ENCODE measurements around the gene PAK5. TPM values are rescaled to one million over a fixed set of nuclear protein-coding genes. Genes with fewer than 3 reads are reported as not detected.

PAK5 gene
- total and polyA plus RNA-seq, 2 experiments from 2014 or later: 0.57 to 1.1 TPM

DNA sequence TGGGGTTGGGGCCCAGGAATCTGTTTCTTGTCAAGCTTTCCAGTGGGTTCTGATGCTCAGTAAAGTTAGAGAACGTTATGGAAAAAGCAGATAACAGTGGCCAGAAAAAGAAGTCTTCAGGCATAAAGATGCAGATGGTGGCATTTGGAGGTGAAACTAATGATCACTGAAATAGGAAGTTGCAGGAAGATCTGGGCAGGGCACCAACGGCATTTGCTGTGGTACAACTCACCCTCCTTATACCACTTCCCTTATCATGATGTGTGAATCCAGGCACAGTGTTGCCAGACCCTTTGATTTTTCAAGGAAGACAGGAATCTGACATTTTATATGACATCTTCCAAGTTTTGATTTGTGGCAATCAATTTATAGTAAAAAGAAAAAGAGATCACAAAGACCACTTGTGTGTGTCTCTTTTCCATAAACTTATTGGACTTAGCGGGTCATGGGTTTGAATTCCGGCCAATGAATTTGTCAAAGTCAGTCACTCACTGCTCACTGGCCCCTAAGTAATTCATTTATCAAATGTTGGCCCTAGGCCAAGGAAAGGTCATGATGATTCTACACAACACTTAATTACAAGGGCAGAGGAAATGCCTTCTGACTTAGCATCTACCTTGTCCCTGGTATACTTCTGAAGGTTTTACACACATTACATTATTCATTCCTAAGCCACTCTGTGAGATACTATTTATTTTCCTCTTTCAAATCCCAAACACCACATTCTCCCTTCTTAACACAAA is 286.9 kb downstream of the PAK5 start (continued):
- TF ChIP-seq, protein P1, sequence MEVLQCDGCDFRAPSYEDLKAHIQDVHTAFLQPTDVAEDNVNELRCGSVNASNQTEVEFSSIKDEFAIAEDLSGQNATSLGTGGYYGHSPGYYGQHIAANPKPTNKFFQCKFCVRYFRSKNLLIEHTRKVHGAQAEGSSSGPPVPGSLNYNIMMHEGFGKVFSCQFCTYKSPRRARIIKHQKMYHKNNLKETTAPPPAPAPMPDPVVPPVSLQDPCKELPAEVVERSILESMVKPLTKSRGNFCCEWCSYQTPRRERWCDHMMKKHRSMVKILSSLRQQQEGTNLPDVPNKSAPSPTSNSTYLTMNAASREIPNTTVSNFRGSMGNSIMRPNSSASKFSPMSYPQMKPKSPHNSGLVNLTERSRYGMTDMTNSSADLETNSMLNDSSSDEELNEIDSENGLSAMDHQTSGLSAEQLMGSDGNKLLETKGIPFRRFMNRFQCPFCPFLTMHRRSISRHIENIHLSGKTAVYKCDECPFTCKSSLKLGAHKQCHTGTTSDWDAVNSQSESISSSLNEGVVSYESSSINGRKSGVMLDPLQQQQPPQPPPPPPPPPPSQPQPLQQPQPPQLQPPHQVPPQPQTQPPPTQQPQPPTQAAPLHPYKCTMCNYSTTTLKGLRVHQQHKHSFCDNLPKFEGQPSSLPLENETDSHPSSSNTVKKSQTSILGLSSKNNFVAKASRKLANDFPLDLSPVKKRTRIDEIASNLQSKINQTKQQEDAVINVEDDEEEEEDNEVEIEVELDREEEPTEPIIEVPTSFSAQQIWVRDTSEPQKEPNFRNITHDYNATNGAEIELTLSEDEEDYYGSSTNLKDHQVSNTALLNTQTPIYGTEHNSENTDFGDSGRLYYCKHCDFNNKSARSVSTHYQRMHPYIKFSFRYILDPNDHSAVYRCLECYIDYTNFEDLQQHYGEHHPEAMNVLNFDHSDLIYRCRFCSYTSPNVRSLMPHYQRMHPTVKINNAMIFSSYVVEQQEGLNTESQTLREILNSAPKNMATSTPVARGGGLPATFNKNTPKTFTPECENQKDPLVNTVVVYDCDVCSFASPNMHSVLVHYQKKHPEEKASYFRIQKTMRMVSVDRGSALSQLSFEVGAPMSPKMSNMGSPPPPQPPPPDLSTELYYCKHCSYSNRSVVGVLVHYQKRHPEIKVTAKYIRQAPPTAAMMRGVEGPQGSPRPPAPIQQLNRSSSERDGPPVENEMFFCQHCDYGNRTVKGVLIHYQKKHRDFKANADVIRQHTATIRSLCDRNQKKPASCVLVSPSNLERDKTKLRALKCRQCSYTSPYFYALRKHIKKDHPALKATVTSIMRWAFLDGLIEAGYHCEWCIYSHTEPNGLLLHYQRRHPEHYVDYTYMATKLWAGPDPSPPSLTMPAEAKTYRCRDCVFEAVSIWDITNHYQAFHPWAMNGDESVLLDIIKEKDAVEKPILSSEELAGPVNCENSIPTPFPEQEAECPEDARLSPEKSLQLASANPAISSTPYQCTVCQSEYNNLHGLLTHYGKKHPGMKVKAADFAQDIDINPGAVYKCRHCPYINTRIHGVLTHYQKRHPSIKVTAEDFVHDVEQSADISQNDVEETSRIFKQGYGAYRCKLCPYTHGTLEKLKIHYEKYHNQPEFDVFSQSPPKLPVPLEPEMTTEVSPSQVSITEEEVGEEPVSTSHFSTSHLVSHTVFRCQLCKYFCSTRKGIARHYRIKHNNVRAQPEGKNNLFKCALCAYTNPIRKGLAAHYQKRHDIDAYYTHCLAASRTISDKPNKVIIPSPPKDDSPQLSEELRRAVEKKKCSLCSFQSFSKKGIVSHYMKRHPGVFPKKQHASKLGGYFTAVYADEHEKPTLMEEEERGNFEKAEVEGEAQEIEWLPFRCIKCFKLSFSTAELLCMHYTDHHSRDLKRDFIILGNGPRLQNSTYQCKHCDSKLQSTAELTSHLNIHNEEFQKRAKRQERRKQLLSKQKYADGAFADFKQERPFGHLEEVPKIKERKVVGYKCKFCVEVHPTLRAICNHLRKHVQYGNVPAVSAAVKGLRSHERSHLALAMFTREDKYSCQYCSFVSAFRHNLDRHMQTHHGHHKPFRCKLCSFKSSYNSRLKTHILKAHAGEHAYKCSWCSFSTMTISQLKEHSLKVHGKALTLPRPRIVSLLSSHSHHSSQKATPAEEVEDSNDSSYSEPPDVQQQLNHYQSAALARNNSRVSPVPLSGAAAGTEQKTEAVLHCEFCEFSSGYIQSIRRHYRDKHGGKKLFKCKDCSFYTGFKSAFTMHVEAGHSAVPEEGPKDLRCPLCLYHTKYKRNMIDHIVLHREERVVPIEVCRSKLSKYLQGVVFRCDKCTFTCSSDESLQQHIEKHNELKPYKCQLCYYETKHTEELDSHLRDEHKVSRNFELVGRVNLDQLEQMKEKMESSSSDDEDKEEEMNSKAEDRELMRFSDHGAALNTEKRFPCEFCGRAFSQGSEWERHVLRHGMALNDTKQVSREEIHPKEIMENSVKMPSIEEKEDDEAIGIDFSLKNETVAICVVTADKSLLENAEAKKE (CRISPR knock-in tag; IDR thresholded peaks at IDR 0.05): no peak
- TF ChIP-seq POLR2AphosphoS5 (IDR thresholded peaks at IDR 0.05; ENCODE audit: low read depth) (no peak), STAT1 (IDR thresholded peaks at IDR 0.05; ENCODE audit: unreplicated experiment) (no peak), JUNB (IDR thresholded peaks at IDR 0.05; ENCODE audit: unreplicated experiment) (no peak)
- TF ChIP-seq, protein P2, sequence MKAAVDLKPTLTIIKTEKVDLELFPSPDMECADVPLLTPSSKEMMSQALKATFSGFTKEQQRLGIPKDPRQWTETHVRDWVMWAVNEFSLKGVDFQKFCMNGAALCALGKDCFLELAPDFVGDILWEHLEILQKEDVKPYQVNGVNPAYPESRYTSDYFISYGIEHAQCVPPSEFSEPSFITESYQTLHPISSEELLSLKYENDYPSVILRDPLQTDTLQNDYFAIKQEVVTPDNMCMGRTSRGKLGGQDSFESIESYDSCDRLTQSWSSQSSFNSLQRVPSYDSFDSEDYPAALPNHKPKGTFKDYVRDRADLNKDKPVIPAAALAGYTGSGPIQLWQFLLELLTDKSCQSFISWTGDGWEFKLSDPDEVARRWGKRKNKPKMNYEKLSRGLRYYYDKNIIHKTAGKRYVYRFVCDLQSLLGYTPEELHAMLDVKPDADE (IDR thresholded peaks at IDR 0.05): no peak

DNA sequence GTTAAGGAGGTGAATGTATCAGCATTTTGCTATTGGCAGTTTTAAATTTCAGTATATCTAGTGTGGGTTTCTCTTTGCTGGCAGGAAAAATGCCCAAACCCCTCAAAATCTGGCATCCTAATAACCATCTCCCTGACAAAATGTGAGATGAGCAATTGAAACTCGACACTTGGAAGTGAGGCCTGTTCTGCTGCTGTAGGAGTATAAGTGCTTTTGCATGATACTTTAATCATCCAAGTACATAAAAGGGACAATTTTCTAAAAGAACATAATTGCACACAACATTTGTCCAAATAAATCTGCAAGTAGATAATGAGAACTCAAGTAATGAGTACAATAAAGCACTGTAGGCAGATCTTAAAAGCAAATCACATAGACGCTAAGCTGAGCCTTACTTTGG is 288.0 kb downstream of the PAK5 start:
- no peaks in the 10 kb centered on the region for H3K79me2 ChIP-seq (replicated peaks; ENCODE audit: insufficient read depth)
- no peaks in the 10 kb centered on the region for H3K27me3 ChIP-seq (ENCODE audit: insufficient read depth)
- peaks cover 10% of the 10 kb centered on the region; the same call in 2 of the 3 replicates for H3K4me1 Mint-ChIP-seq
- H3F3A ChIP-seq (replicated peaks; ENCODE audit: low read depth): no peaks in the 10 kb centered on the region
- H3K36me3 Mint-ChIP-seq (ENCODE audit: low read depth): 0 out of 3 replicates have a peak, but pooled peaks cover 2% of the 10 kb centered on the region
- DNase-seq (ENCODE audit: low spot score) (no peak), ATAC-seq (no peak)
- no peaks in the 10 kb centered on the region for H3K36me3 ChIP-seq (ENCODE audit: insufficient read depth)
- no peak overlapping the region for H3K4me3 ChIP-seq
- no peaks in the 10 kb centered on the region for H3K27me3 Mint-ChIP-seq (ENCODE audit: insufficient read depth, low read depth, poor library complexity)
- no peaks in the 10 kb centered on the region for H3K4me1 ChIP-seq (ENCODE audit: insufficient read depth)
- H2AFZ ChIP-seq: no peak overlapping the region
- no peaks in the 10 kb centered on the region for H4K20me1 ChIP-seq (replicated peaks; ENCODE audit: insufficient read depth)
- no peak overlapping the region for H3K4me3 Mint-ChIP-seq
- H3K27ac ChIP-seq (ENCODE audit: low read depth): no peak overlapping the region
- H3K9me2 ChIP-seq (ENCODE audit: insufficient read depth): peaks cover 7% of the 10 kb centered on the region; the same call in 1 of the 2 replicates
- H3K27ac Mint-ChIP-seq: no peak overlapping the region
- no peaks in the 10 kb centered on the region for H3K9me3 Mint-ChIP-seq
- TF ChIP-seq NANOG (IDR thresholded peaks at IDR 0.05; ENCODE audit: borderline replicate concordance): no peak
- no peak for TF ChIP-seq ZNF114 (CRISPR knock-in tag; IDR thresholded peaks at IDR 0.05)
- no peak for TF ChIP-seq POLR2AphosphoS5 (IDR thresholded peaks at IDR 0.05; ENCODE audit: low read depth)
- TF ChIP-seq CREB1 (CRISPR knock-in tag; IDR thresholded peaks at IDR 0.05; ENCODE audit: low read depth): no peak
- TF ChIP-seq, protein P3, sequence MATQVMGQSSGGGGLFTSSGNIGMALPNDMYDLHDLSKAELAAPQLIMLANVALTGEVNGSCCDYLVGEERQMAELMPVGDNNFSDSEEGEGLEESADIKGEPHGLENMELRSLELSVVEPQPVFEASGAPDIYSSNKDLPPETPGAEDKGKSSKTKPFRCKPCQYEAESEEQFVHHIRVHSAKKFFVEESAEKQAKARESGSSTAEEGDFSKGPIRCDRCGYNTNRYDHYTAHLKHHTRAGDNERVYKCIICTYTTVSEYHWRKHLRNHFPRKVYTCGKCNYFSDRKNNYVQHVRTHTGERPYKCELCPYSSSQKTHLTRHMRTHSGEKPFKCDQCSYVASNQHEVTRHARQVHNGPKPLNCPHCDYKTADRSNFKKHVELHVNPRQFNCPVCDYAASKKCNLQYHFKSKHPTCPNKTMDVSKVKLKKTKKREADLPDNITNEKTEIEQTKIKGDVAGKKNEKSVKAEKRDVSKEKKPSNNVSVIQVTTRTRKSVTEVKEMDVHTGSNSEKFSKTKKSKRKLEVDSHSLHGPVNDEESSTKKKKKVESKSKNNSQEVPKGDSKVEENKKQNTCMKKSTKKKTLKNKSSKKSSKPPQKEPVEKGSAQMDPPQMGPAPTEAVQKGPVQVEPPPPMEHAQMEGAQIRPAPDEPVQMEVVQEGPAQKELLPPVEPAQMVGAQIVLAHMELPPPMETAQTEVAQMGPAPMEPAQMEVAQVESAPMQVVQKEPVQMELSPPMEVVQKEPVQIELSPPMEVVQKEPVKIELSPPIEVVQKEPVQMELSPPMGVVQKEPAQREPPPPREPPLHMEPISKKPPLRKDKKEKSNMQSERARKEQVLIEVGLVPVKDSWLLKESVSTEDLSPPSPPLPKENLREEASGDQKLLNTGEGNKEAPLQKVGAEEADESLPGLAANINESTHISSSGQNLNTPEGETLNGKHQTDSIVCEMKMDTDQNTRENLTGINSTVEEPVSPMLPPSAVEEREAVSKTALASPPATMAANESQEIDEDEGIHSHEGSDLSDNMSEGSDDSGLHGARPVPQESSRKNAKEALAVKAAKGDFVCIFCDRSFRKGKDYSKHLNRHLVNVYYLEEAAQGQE (IDR thresholded peaks at IDR 0.05; ENCODE audit: unreplicated experiment): no peak
- H3K4me2 ChIP-seq: no peak overlapping the region
